ENCODE results near the gene LDLRAD3. TPM values are rescaled to one million over a fixed set of nuclear protein-coding genes. Genes with fewer than 3 reads are reported as not detected.

LDLRAD3 gene
- polyA plus RNA-seq, 3 donors = 7.3 to 14.1 (median 10.4) TPM

- Mint-ChIP-seq H3K27ac (no peak overlapping the region), H3K4me1 (no peaks in the 10 kb centered on the region), H3K27me3 (ENCODE audit: low read depth in 3 of 3) (peaks cover 0 to 2% (median 1%) of the 10 kb centered on the region in 3 donors), H3K9me3 (peaks cover 6 to 22% (median 12%) of the 10 kb centered on the region in 7 donors), H3K4me3 (no peak overlapping the region), H3K36me3 (peaks cover 4 to 5% of the 10 kb centered on the region in 2 donors)
- Histone ChIP-seq H4K20me1 (ENCODE audit: insufficient read depth, low read length) (no peaks in the 10 kb centered on the region), H3K79me2 (ENCODE audit: insufficient read depth, low read length) (no peaks in the 10 kb centered on the region), H3K9me3 (replicated peaks in 1 of 2; ENCODE audit: control insufficient read depth in 1 of 2, insufficient read depth in 1 of 2, low read length in 2 of 2) (peaks cover 0 to 13% of the 10 kb centered on the region in 2 donors), H3K9ac (ENCODE audit: insufficient read depth, low read length, poor library complexity, severe bottlenecking) (no peak overlapping the region), H3K4me3 (replicated peaks in 1 of 3; ENCODE audit: low read depth in 2 of 3, low read length in 3 of 3) (no peak overlapping the region), H2AFZ (ENCODE audit: insufficient read depth, low read depth, low read length, poor library complexity, severe bottlenecking) (no peak overlapping the region), H3K27me3 (ENCODE audit: control insufficient read depth in 2 of 2, insufficient read depth in 2 of 2, low read length in 2 of 2) (no peaks in the 10 kb centered on the region), H3K4me1 (ENCODE audit: control insufficient read depth in 1 of 2, insufficient read depth in 2 of 2, low read length in 2 of 2) (no peaks in the 10 kb centered on the region), H3K36me3 (replicated peaks in 1 of 2; ENCODE audit: control insufficient read depth in 1 of 2, insufficient read depth in 2 of 2, low read length in 2 of 2) (no peaks in the 10 kb centered on the region), H3K27ac (ENCODE audit: low read depth in 1 of 2, low read length in 2 of 2) (no peak overlapping the region), H3K4me2 (replicated peaks; ENCODE audit: extremely low read depth, low read length, poor library complexity, severe bottlenecking) (no peak overlapping the region)
- no peak for TF ChIP-seq CTCF (IDR thresholded peaks at IDR 0.05)
- 95% methylated on average over 3 of the region's 4 CpGs for WGBS (ENCODE audit: insufficient coverage)
- DNase-seq = no peak
- intact Hi-C loops (cut with micrococcal nuclease) = no loop called here
Observed at GRCh38 chr11:36218283-36218921, 274.5 kb downstream of the LDLRAD3 start.

- H3K27ac ChIP-seq (ENCODE audit: low read depth in 1 of 2, low read length in 2 of 2) = no peak overlapping the region
- H3K4me2 ChIP-seq (replicated peaks; ENCODE audit: extremely low read depth, low read length, poor library complexity, severe bottlenecking) = no peak overlapping the region
- no peak overlapping the region for H3K4me3 ChIP-seq (replicated peaks in 1 of 3; ENCODE audit: low read depth in 2 of 3, low read length in 3 of 3)
- Mint-ChIP-seq H3K9me3 (peaks cover 6 to 22% (median 12%) of the 10 kb centered on the region in 7 donors), H3K36me3 (peaks cover 4 to 5% of the 10 kb centered on the region in 2 donors), H3K27me3 (ENCODE audit: low read depth in 3 of 3) (peaks cover 0 to 2% (median 1%) of the 10 kb centered on the region in 3 donors), H3K27ac (no peak overlapping the region), H3K4me1 (no peaks in the 10 kb centered on the region), H3K4me3 (no peak overlapping the region)
- no peak for DNase-seq
- H3K36me3 ChIP-seq (replicated peaks in 1 of 2; ENCODE audit: control insufficient read depth in 1 of 2, insufficient read depth in 2 of 2, low read length in 2 of 2) = no peaks in the 10 kb centered on the region
- intact Hi-C loops (cut with micrococcal nuclease) = no loop called here
- no peaks in the 10 kb centered on the region for H3K79me2 ChIP-seq (ENCODE audit: insufficient read depth, low read length)
- no peaks in the 10 kb centered on the region for H3K4me1 ChIP-seq (ENCODE audit: control insufficient read depth in 1 of 2, insufficient read depth in 2 of 2, low read length in 2 of 2)
- no peak for TF ChIP-seq CTCF (IDR thresholded peaks at IDR 0.05)
- no peak overlapping the region for H2AFZ ChIP-seq (ENCODE audit: insufficient read depth, low read depth, low read length, poor library complexity, severe bottlenecking)
- H4K20me1 ChIP-seq (ENCODE audit: insufficient read depth, low read length) = no peaks in the 10 kb centered on the region
- H3K27me3 ChIP-seq (ENCODE audit: control insufficient read depth in 2 of 2, insufficient read depth in 2 of 2, low read length in 2 of 2) = no peaks in the 10 kb centered on the region
- no peak overlapping the region for H3K9ac ChIP-seq (ENCODE audit: insufficient read depth, low read length, poor library complexity, severe bottlenecking)
- H3K9me3 ChIP-seq (replicated peaks in 1 of 2; ENCODE audit: control insufficient read depth in 1 of 2, insufficient read depth in 1 of 2, low read length in 2 of 2) = peaks cover 0 to 13% of the 10 kb centered on the region in 2 donors
Observed at GRCh38 chr11:36219996-36220395, 276.1 kb downstream of the LDLRAD3 start.
